ENCODE measurements around the gene GPX3.

The GPX3 gene

GRCh38 chr5:151012862-151013261 is 7.5 kb upstream of the GPX3 start:
- no peak overlapping the region for H3K27ac ChIP-seq
- TF ChIP-seq ZFX (IDR thresholded peaks at IDR 0.05; ENCODE audit: borderline replicate concordance) (no peak), CTCF (IDR thresholded peaks at IDR 0.05) (no peak)

GRCh38 chr5:151014680-151015343 is 5.6 kb upstream of the GPX3 start:
- no peak for TF ChIP-seq ZFX (IDR thresholded peaks at IDR 0.05; ENCODE audit: borderline replicate concordance)
- TF ChIP-seq CTCF (IDR thresholded peaks at IDR 0.05), result no peak
- no peak overlapping the region for H3K27ac ChIP-seq

- H3K27ac ChIP-seq, result no peak overlapping the region
- no peak for TF ChIP-seq CTCF (IDR thresholded peaks at IDR 0.05)
- no peak for TF ChIP-seq ZFX (IDR thresholded peaks at IDR 0.05; ENCODE audit: borderline replicate concordance)
These were observed 4.3 kb upstream of the GPX3 start for GRCh38 chr5:151015974-151016587.

- no peak for TF ChIP-seq ZFX (IDR thresholded peaks at IDR 0.05; ENCODE audit: borderline replicate concordance)
- no peak for TF ChIP-seq CTCF (IDR thresholded peaks at IDR 0.05)
- no peak overlapping the region for H3K27ac ChIP-seq
These were observed 3.7 kb upstream of the GPX3 start for GRCh38 chr5:151016700-151017099.

- no peak for TF ChIP-seq ZFX (IDR thresholded peaks at IDR 0.05; ENCODE audit: borderline replicate concordance)
- TF ChIP-seq CTCF (IDR thresholded peaks at IDR 0.05), result no peak
- H3K27ac ChIP-seq, result no peak overlapping the region
These were observed 2.5 kb upstream of the GPX3 start for GRCh38 chr5:151017897-151018296.

GRCh38 chr5:151018846-151019245 is 1.5 kb upstream of the GPX3 start:
- TF ChIP-seq ZFX (IDR thresholded peaks at IDR 0.05; ENCODE audit: borderline replicate concordance), result no peak
- TF ChIP-seq CTCF (IDR thresholded peaks at IDR 0.05), result no peak
- no peak overlapping the region for H3K27ac ChIP-seq

GRCh38 chr5:151019331-151019730 is 1.1 kb upstream of the GPX3 start:
- no peak overlapping the region for H3K27ac ChIP-seq
- TF ChIP-seq CTCF (IDR thresholded peaks at IDR 0.05) (no peak), ZFX (IDR thresholded peaks at IDR 0.05; ENCODE audit: borderline replicate concordance) (no peak)

All from 22Rv1 (cell line).